GM12874 (cell line): ENCODE measurements around the gene PTPRG.

Source experiments
- CTCF ChIP-seq: IDR thresholded peaks from 2 replicates; pipeline ENCODE4 v1.5.1; 2011; ENCODE audit warnings: low read depth, mild to moderate bottlenecking, control low read depth, low read length, moderate library complexity; ENCODE audit not compliant: insufficient read depth

PTPRG gene

DNA sequence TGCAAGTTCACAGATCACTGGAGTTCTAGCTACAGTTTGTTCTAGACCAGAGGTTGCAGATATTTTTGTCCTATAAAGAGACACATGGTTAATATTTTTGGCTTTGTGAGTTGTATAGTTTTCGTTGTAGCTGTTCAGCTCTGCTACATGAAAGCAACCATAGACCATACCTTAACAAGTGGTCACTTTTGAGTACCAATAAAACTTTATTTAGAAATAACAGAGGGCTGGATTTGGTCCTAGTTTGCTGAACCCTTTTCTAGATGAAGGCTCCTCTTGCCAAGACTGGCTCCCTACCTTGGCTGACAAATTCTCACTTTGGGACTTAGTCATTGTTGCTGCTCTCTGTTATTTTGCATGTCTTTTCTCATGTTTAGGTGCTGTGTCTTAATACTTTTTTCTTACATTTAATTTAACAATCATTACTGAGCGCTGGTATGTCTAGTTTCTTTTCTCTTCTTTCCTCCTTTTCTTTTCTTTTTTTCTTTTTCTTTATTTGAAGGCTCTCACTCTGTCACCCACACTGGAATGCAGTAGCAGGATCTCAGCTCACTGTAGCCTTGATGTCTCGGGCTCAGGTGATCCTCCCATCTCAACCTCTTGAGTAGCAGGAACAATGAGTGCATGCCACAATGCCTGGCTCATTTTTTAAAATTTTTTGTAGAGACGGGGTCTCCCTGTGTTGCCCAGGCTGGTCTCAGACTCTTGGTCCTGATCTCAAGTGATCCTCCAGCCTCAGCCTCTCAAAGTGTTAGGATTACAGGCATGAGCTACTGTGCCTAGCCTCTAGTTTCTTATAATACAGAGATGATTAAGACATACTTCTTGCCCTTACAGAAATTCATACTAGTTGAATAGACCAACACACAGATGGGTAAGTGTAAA lies 227.5 kb downstream of the PTPRG start:
- no peak for TF ChIP-seq CTCF

GRCh38 chr3:61789861-61790260 lies 228.5 kb downstream of the PTPRG start:
- no peak for TF ChIP-seq CTCF

- no peak for TF ChIP-seq CTCF
Measured at GRCh38 chr3:61790411-61790810, 229.0 kb downstream of the PTPRG start.

- no peak for TF ChIP-seq CTCF
Measured at GRCh38 chr3:61793056-61793455, 231.7 kb downstream of the PTPRG start.

GRCh38 chr3:61793521-61793920 lies 232.2 kb downstream of the PTPRG start:
- TF ChIP-seq CTCF = no peak

DNA sequence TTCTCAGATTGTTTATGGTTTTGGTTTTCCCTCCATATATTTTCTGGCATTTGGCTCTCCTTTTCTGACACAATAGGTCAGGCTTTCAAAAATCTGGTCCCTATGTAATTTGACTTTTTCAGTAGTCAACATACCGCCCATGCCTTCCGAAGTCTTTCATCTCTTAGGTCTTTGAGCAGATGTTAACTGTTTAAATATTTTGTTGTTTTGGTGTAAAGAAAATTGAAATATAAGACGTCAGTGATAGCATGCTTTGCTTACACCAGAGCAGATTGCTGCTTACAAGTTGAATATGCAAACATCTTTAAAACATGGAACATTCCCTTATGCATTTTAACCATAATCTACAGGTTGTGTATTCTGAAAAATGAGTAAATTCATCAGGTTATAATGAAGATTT lies 233.0 kb downstream of the PTPRG start:
- TF ChIP-seq CTCF = no peak

- TF ChIP-seq CTCF = no peak
Measured at GRCh38 chr3:61794961-61795360, 233.6 kb downstream of the PTPRG start.
